ENCODE measurements around the gene DNAI2. TPM values are rescaled to one million over a fixed set of nuclear protein-coding genes. Genes with fewer than 3 reads are reported as not detected.
A peak's percentile ranks its signal among the peaks of the same experiment; 100 is the strongest.

The DNAI2 gene
- total and polyA plus RNA-seq, 9 of the 15 experiments (the other 6 are each of a cell fraction or from before 2014, with no cell fraction given): not detected

DNA sequence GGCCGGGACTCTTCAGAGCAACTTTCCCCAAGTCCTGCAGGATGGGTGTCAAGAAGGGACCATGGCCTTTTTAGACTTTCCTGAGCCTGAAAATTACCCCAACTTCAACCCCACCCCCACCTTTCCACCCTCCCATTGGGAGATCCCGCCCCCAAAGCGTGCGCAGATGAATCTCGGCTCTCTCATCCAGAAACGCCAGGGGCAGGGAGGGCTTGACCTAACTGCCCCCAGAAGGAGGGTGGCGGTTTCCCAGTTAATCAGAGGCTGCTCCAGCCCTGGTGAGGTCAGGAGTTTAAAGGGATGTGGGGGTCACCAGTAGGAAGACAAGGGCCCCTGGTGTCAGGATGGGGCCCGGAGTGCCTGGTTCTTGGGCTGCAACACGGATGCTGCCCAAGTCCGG, 52.5 kb downstream of the DNAI2 start (continued):
- TF ChIP-seq, protein P1, sequence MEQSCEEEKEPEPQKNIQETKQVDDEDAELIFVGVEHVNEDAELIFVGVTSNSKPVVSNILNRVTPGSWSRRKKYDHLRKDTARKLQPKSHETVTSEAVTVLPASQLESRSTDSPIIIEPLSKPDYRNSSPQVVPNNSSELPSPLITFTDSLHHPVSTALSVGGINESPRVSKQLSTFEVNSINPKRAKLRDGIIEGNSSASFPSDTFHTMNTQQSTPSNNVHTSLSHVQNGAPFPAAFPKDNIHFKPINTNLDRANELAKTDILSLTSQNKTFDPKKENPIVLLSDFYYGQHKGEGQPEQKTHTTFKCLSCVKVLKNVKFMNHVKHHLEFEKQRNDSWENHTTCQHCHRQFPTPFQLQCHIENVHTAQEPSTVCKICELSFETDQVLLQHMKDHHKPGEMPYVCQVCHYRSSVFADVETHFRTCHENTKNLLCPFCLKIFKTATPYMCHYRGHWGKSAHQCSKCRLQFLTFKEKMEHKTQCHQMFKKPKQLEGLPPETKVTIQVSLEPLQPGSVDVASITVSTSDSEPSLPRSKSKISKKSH (CRISPR knock-in tag; IDR thresholded peaks at IDR 0.05): no peak
- TF ChIP-seq ZNF75A (CRISPR knock-in tag; IDR thresholded peaks at IDR 0.05): no peak

GRCh38 chr17:74328487-74328886, 54.5 kb downstream of the DNAI2 start:
- Histone ChIP-seq H3K4me3 (no peak overlapping the region), H3K9me1 (ENCODE audit: control insufficient read depth, insufficient read depth, low read length) (no peaks in the 10 kb centered on the region), H2AFZ (ENCODE audit: low read depth, low read length) (no peak overlapping the region), H3K9me3 (replicated peaks; ENCODE audit: control insufficient read depth, insufficient read depth, low read depth, low read length) (no peaks in the 10 kb centered on the region), H4K20me1 (replicated peaks; ENCODE audit: control insufficient read depth, insufficient read depth, low read length) (no peaks in the 10 kb centered on the region; the same call in 1 of the 2 replicates), H3K4me2 (ENCODE audit: insufficient read depth, low read length) (no peak overlapping the region), H3K27ac (ENCODE audit: extremely low read depth, low read depth, low read length) (no peak overlapping the region), H3K9ac (ENCODE audit: insufficient read depth in 1 of 2, low read depth in 2 of 2, low read length in 2 of 2) (no peak overlapping the region), H3K4me1 (replicated peaks in 1 of 2; ENCODE audit: control insufficient read depth in 2 of 2, insufficient read depth in 2 of 2, low read length in 2 of 2) (peaks cover 12 to 39% of the 10 kb centered on the region in 2 experiments), H3K79me2 (ENCODE audit: control insufficient read depth, insufficient read depth, low read length) (no peaks in the 10 kb centered on the region), H3K36me3 (ENCODE audit: control insufficient read depth, insufficient read depth, low read length) (no peaks in the 10 kb centered on the region), H3K27me3 (ENCODE audit: control insufficient read depth in 2 of 2, insufficient read depth in 2 of 2, low read length in 2 of 2) (peaks cover 10 to 19% of the 10 kb centered on the region in 2 experiments; a peak in 4 of 5 replicates)
- FAIRE-seq: no peak
- ChIA-PET POLR2A (interaction anchor here (0.6 kb wide), 1 partner anchor 18 kb away, joined by 3 read pairs; no protein-coding TSS in a partner anchor), CTCF (ENCODE audit: low intra/inter-chr PET ratio) (no interaction called here)
- no peak for DNase-seq (ENCODE audit: extremely low read depth in 1 of 4, low spot score in 3 of 4)
- ATAC-seq: no peak
- no TSS peak for BruUV-seq (replicated peaks)
- in situ Hi-C loops (cut with MboI): no loop called here
- intact Hi-C loops (cut with micrococcal nuclease): no loop called here
- WGBS (ENCODE audit: insufficient coverage, low coverage, missing lambda C conversion rate): 81% methylated on average over 3 of the region's 3 CpGs
- TF ChIP-seq KLF13 (tag; IDR thresholded peaks at IDR 0.05; ENCODE audit: borderline replicate concordance, low read depth) (no peak), MAFK (IDR thresholded peaks at IDR 0.05; ENCODE audit: low read length) (no peak), GTF3C2 (IDR thresholded peaks at IDR 0.05; ENCODE audit: borderline replicate concordance, extremely low read depth, insufficient read length) (peak; percentile 10), BCOR (IDR thresholded peaks at IDR 0.05) (0 out of 2 replicates have a peak, but pooled peaks have one; percentile 35), ZFP36 (IDR thresholded peaks at IDR 0.05; ENCODE audit: low read depth, low read length, partially characterized antibody) (peak; percentile 98), JUND (IDR thresholded peaks at IDR 0.05; ENCODE audit: borderline replicate concordance, low read depth, low read length) (0 out of 2 replicates have a peak, but pooled peaks have one; percentile 13), JUND (tag; IDR thresholded peaks at IDR 0.05; ENCODE audit: borderline replicate concordance, low read depth, low read length) (no peak), ZNF436 (CRISPR knock-in tag; IDR thresholded peaks at IDR 0.05) (peak; percentile 80), ATF3 (IDR thresholded peaks at IDR 0.05) (peak; percentile 69), ATF3 (CRISPR knock-in tag; conservative IDR thresholded peaks at IDR 0.05) (no peak), RBM25 (IDR thresholded peaks at IDR 0.05; ENCODE audit: low read depth, low read length, severe bottlenecking) (peak; percentile 44)

Data from K562 (cell line).